HCT116 (cell line): ENCODE data around the gene PKP1. TPM values are rescaled to one million over a fixed set of nuclear protein-coding genes. Genes with fewer than 3 reads are reported as not detected.

Source experiments
- ATAC-seq: fragments of 200-7000 bp; cut with Tn5 transposase; 2 replicates; pipeline ENCODE4 v1.9.1; 2020; ENCODE audit warnings: mild to moderate bottlenecking, moderate library complexity
- BruUV-seq: library from RNA; stranded (reverse); fragments of 400-500 nt; replicated peaks from 2 replicates; lab custom pipeline; 2021; lab: Mats Ljungman, UMichigan
- CTCF ChIA-PET: fragments of 300-600 bp; sonication (Branson Sonifier 250); formaldehyde crosslinking; loops from one replicate; lab custom pipeline; 2021; ENCODE audit warnings: antibody characterized with exemption; lab: Charles Lee
- POLR2A ChIA-PET: fragments of 300-600, 350-600 bp; sonication (Branson Sonifier 250); formaldehyde crosslinking; loops from one replicate; lab custom pipeline; 2021; ENCODE audit warnings: antibody characterized with exemption; lab: Charles Lee
- RAD21 ChIA-PET, 2 experiments: fragments of 300-600 bp; sonication (Branson Sonifier 250); formaldehyde crosslinking; loops; one replicate each; lab custom pipeline; 2023; ENCODE audit warnings: low total read pairs in 2 of 2; ENCODE audit not compliant: uncharacterized antibody in 2 of 2, unreplicated experiment in 2 of 2, low non-redundant PET in 1 of 2; lab: Charles Lee
- DNase-seq: peaks from one replicate; pipeline ENCODE4 v3.0.0-alpha.2; 2010; ENCODE audit warnings: low read depth, low spot score
- H2AFZ ChIP-seq: fragments of 200-600 bp; shearing (Covaris generic), sonication (generic); 2 replicates; pipeline ENCODE4 v1.6.1; 2017; ENCODE audit warnings: low read depth, mixed run types, mixed read lengths, antibody characterized with exemption, low read length; ENCODE audit not compliant: poor library complexity, severe bottlenecking
- H3K27ac ChIP-seq: 2 replicates; pipeline ENCODE4 v1.5.1; 2012; ENCODE audit warnings: low read depth, low read length
- H3K27me3 ChIP-seq: fragments of 200-600 bp; sonication (generic); 2 replicates; pipeline ENCODE4 v1.6.1; 2016; ENCODE audit warnings: mixed run types, low read length, mixed read lengths; ENCODE audit not compliant: insufficient read depth
- H3K36me3 ChIP-seq, 2 experiments: fragments of 200-500 bp in 1 of 2; fragments of 200-600 bp in 1 of 2; sonication (Bioruptor generic) in 1 of 2; sonication (generic) in 1 of 2; 2 replicates each; pipeline versions ENCODE4 v1.5.1 to v1.6.1; 2014 to 2016; ENCODE audit warnings: low read length in 2 of 2, inconsistent platforms in 1 of 2, mixed read lengths in 1 of 2, mixed run types in 1 of 2; ENCODE audit not compliant: insufficient read depth in 2 of 2, control insufficient read depth in 1 of 2
- H3K4me1 ChIP-seq, 2 experiments: fragments of 200-600 bp in 1 of 2; sonication (generic) in 1 of 2; 2 replicates each; pipeline versions ENCODE4 v1.5.1 to v1.6.1; 2012 to 2017; ENCODE audit warnings: low read length in 2 of 2, inconsistent platforms in 1 of 2, mild to moderate bottlenecking in 1 of 2, mixed read lengths in 1 of 2, mixed run types in 1 of 2, moderate library complexity in 1 of 2; ENCODE audit not compliant: insufficient read depth in 2 of 2, control insufficient read depth in 1 of 2
- H3K4me2 ChIP-seq: fragments of 200-600 bp; sonication (generic); 2 replicates; pipeline ENCODE4 v1.6.1; 2017; ENCODE audit warnings: mixed run types, low read length, mixed read lengths
- H3K4me3 ChIP-seq, 2 experiments: fragments of 200-600 bp in 1 of 2; sonication (generic) in 1 of 2; replicated peaks in 1 of 2; 2 replicates each; pipeline ENCODE4 v1.5.1; 2011 to 2016; ENCODE audit warnings: low read length in 2 of 2, control low read depth in 1 of 2, low read depth in 1 of 2, mild to moderate bottlenecking in 1 of 2, mixed read lengths in 1 of 2, mixed run types in 1 of 2
- H3K79me2 ChIP-seq: fragments of 200-600 bp; sonication (generic); 2 replicates; pipeline ENCODE4 v1.6.1; 2017; ENCODE audit warnings: mild to moderate bottlenecking, mixed run types, low read length, moderate library complexity, mixed read lengths; ENCODE audit not compliant: insufficient read depth
- H3K9ac ChIP-seq: fragments of 200-600 bp; sonication (generic); 2 replicates; pipeline ENCODE4 v1.6.1; 2016; ENCODE audit warnings: low read length, mixed read lengths
- H3K9me2 ChIP-seq: fragments of 200-600 bp; sonication (generic), shearing (Covaris generic); 2 replicates; pipeline ENCODE4 v1.6.1; 2017; ENCODE audit warnings: mixed run types, mild to moderate bottlenecking, moderate library complexity; ENCODE audit not compliant: insufficient read depth
- H3K9me3 ChIP-seq, 2 experiments: fragments of 200-500 bp in 1 of 2; fragments of 200-600 bp in 1 of 2; sonication (Bioruptor generic) in 1 of 2; sonication (generic) in 1 of 2; 2 replicates each; pipeline ENCODE4 v1.6.1; 2014 to 2017; ENCODE audit warnings: low read length in 2 of 2, mixed read lengths in 2 of 2, inconsistent platforms in 1 of 2, low read depth in 1 of 2, mild to moderate bottlenecking in 1 of 2, mixed run types in 1 of 2, moderate library complexity in 1 of 2; ENCODE audit not compliant: control insufficient read depth in 1 of 2, insufficient read depth in 1 of 2
- H4K20me1 ChIP-seq: fragments of 200-600 bp; sonication (generic), shearing (Covaris generic); 2 replicates; pipeline ENCODE4 v1.6.1; 2017; ENCODE audit warnings: mixed run types, mild to moderate bottlenecking, moderate library complexity; ENCODE audit not compliant: insufficient read depth
- CBX3 ChIP-seq: IDR thresholded peaks from 2 replicates; pipeline ENCODE4 v1.6.1; 2012; ENCODE audit warnings: low read depth
- CEBPB ChIP-seq: IDR thresholded peaks from 2 replicates; pipeline ENCODE4 v1.6.1; 2012; ENCODE audit warnings: low read depth
- EGR1 ChIP-seq: IDR thresholded peaks from 2 replicates; pipeline ENCODE4 v1.6.1; 2012; ENCODE audit warnings: low read depth
- EZH2 ChIP-seq: fragments of 200-600 bp; sonication (generic); IDR thresholded peaks from 2 replicates; pipeline ENCODE4 v1.6.1; 2017; ENCODE audit warnings: antibody characterized with exemption, mixed run types
- EZH2phosphoT487 ChIP-seq: fragments of 200-600 bp; IDR thresholded peaks from 2 replicates; pipeline ENCODE4 v1.6.1; 2018; ENCODE audit warnings: antibody characterized with exemption, borderline replicate concordance
- FOSL1 ChIP-seq: IDR thresholded peaks from 2 replicates; pipeline ENCODE4 v1.6.1; 2012; ENCODE audit warnings: low read depth
- JUND ChIP-seq: IDR thresholded peaks from 2 replicates; pipeline ENCODE4 v1.6.1; 2012
- POLR2A ChIP-seq: IDR thresholded peaks from 2 replicates; pipeline ENCODE4 v1.7.0; 2011; ENCODE audit warnings: borderline replicate concordance; ENCODE audit not compliant: insufficient read depth, insufficient read length; ENCODE audit errors: extremely low read depth
- POLR2AphosphoS5 ChIP-seq: IDR thresholded peaks from 2 replicates; pipeline ENCODE4 v1.6.1; 2011; ENCODE audit warnings: mild to moderate bottlenecking, low read depth, low read length, moderate library complexity
- RAD21 ChIP-seq: IDR thresholded peaks from 2 replicates; pipeline ENCODE4 v1.6.1; 2012; ENCODE audit warnings: low read depth, mild to moderate bottlenecking
- SIN3A ChIP-seq: IDR thresholded peaks from 2 replicates; pipeline ENCODE4 v1.6.1; 2012; ENCODE audit warnings: low read depth
- SP1 ChIP-seq: IDR thresholded peaks from 2 replicates; pipeline ENCODE4 v1.6.1; 2012; ENCODE audit warnings: low read depth
- SRF ChIP-seq: IDR thresholded peaks from 2 replicates; pipeline ENCODE4 v1.6.1; 2012; ENCODE audit warnings: low read depth
- TCF7L2 ChIP-seq: IDR thresholded peaks from 2 replicates; pipeline ENCODE4 v1.7.0; 2011; ENCODE audit warnings: borderline replicate concordance, inconsistent platforms; ENCODE audit not compliant: insufficient read depth, insufficient read length; ENCODE audit errors: extremely low read depth
- YY1 ChIP-seq: IDR thresholded peaks from 2 replicates; pipeline ENCODE4 v1.6.1; 2011; ENCODE audit warnings: low read length, low read depth, moderate library complexity, mild to moderate bottlenecking; ENCODE audit not compliant: insufficient replicate concordance; ENCODE audit errors: extremely low read depth
- ZNF274 ChIP-seq: fragments of 200-500 bp; sonication (Bioruptor generic); IDR thresholded peaks from 2 replicates; pipeline ENCODE4 v1.6.1; 2014; ENCODE audit warnings: mild to moderate bottlenecking, low read depth, low read length, inconsistent platforms
- intact Hi-C: fragments of 100-400 bp; cut with micrococcal nuclease; formaldehyde crosslinking; loops from 2 replicates; pipeline ENCODE4 v1.10.0; 2022
- total RNA-seq: library from RNA; stranded (reverse); gene quantifications from one replicate; pipeline ENCODE4 v1.2.1, GENCODE V29; 2021; ENCODE audit not compliant: unreplicated experiment
- TF ChIP-seq, protein P1 (sequence below): IDR thresholded peaks from 2 replicates; pipeline ENCODE4 v1.6.1; 2012; ENCODE audit warnings: low read depth
- TF ChIP-seq, protein P2 (sequence below): IDR thresholded peaks from 2 replicates; pipeline ENCODE4 v1.6.1; 2012
- TF ChIP-seq, protein P3 (sequence below): IDR thresholded peaks from 2 replicates; pipeline ENCODE4 v1.6.1; 2011; ENCODE audit warnings: mild to moderate bottlenecking, low read length, moderate library complexity; ENCODE audit not compliant: insufficient replicate concordance; ENCODE audit errors: extremely low read depth
- TF ChIP-seq, protein P4 (sequence below): IDR thresholded peaks from 2 replicates; pipeline ENCODE4 v1.6.1; 2012

The PKP1 gene
- total RNA-seq, 1 experiment from 2014 or later, result 0.07 TPM

DNA sequence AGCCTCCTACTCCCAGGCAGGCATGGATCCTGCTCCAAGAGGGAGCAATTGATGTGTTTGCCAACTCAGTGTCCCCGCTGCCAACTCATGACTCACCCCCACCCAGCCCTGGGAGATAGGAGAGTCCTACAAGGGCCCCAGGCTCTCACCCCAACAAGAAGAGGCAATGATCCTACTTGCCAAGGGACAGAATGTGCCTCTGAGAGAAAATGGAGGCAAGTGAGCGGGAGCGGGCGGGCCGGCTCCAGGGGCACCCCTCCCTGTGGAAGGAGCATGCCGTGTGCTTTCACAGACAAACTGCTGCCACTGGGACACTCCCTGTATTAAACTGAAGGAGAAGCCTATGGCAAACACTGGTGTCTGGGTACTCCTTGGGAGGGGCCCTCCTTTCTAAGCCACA is 16.7 kb downstream of the PKP1 start (continued):
- TF ChIP-seq TCF7L2 (no peak), SIN3A (no peak)
- TF ChIP-seq, all 23 proteins: peak for 5

DNA sequence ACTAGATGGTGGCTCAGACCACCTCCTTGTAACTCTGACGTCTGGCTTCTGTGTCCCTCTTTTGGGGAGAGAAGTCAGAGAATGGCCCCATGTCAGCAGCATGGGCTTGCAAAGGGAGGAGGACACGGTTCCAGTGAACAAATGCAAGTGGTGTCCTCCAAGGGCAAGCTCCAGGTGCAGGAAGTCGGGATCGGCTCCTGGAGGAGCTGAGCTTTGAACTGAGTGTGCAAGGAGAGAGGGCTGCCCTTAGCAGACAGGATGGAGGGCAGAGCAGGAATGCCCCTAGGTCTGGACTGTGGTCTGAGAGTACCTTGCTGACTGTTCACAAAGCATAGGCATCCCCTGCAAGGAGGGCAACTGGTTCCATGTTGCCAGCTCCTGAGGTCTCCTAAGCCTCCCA is 17.3 kb downstream of the PKP1 start:
- Histone ChIP-seq H3K4me3 (no peak overlapping the region), H3K27me3 (no peaks in the 10 kb centered on the region), H3K9ac (no peak overlapping the region), H3K9me2 (no peaks in the 10 kb centered on the region), H3K27ac (no peak overlapping the region), H4K20me1 (no peaks in the 10 kb centered on the region), H3K9me3 (no peaks in the 10 kb centered on the region), H3K4me1 (peaks cover 15 to 39% of the 10 kb centered on the region in 2 experiments), H3K79me2 (no peaks in the 10 kb centered on the region), H2AFZ (no peak overlapping the region), H3K4me2 (no peak overlapping the region), H3K36me3 (no peaks in the 10 kb centered on the region)
- TF ChIP-seq EZH2 (no peak), POLR2AphosphoS5 (no peak), EGR1 (no peak), CBX3 (no peak), YY1 (no peak), SIN3A (no peak), SRF (no peak), EZH2phosphoT487 (no peak), JUND (no peak), CEBPB (no peak), SP1 (no peak), POLR2A (no peak), ZNF274 (no peak), FOSL1 (no peak), RAD21 (no peak)
- TF ChIP-seq, protein P1, sequence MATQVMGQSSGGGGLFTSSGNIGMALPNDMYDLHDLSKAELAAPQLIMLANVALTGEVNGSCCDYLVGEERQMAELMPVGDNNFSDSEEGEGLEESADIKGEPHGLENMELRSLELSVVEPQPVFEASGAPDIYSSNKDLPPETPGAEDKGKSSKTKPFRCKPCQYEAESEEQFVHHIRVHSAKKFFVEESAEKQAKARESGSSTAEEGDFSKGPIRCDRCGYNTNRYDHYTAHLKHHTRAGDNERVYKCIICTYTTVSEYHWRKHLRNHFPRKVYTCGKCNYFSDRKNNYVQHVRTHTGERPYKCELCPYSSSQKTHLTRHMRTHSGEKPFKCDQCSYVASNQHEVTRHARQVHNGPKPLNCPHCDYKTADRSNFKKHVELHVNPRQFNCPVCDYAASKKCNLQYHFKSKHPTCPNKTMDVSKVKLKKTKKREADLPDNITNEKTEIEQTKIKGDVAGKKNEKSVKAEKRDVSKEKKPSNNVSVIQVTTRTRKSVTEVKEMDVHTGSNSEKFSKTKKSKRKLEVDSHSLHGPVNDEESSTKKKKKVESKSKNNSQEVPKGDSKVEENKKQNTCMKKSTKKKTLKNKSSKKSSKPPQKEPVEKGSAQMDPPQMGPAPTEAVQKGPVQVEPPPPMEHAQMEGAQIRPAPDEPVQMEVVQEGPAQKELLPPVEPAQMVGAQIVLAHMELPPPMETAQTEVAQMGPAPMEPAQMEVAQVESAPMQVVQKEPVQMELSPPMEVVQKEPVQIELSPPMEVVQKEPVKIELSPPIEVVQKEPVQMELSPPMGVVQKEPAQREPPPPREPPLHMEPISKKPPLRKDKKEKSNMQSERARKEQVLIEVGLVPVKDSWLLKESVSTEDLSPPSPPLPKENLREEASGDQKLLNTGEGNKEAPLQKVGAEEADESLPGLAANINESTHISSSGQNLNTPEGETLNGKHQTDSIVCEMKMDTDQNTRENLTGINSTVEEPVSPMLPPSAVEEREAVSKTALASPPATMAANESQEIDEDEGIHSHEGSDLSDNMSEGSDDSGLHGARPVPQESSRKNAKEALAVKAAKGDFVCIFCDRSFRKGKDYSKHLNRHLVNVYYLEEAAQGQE, result no peak
- TF ChIP-seq, protein P2, sequence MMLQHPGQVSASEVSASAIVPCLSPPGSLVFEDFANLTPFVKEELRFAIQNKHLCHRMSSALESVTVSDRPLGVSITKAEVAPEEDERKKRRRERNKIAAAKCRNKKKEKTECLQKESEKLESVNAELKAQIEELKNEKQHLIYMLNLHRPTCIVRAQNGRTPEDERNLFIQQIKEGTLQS, result no peak
- TF ChIP-seq, protein P3, sequence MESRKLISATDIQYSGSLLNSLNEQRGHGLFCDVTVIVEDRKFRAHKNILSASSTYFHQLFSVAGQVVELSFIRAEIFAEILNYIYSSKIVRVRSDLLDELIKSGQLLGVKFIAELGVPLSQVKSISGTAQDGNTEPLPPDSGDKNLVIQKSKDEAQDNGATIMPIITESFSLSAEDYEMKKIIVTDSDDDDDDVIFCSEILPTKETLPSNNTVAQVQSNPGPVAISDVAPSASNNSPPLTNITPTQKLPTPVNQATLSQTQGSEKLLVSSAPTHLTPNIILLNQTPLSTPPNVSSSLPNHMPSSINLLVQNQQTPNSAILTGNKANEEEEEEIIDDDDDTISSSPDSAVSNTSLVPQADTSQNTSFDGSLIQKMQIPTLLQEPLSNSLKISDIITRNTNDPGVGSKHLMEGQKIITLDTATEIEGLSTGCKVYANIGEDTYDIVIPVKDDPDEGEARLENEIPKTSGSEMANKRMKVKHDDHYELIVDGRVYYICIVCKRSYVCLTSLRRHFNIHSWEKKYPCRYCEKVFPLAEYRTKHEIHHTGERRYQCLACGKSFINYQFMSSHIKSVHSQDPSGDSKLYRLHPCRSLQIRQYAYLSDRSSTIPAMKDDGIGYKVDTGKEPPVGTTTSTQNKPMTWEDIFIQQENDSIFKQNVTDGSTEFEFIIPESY, result no peak
- TF ChIP-seq, protein P4, sequence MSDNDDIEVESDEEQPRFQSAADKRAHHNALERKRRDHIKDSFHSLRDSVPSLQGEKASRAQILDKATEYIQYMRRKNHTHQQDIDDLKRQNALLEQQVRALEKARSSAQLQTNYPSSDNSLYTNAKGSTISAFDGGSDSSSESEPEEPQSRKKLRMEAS, result no peak
- BruUV-seq, result no TSS peak
- DNase-seq, result no peak
- ATAC-seq, result no peak
- ChIA-PET POLR2A (interaction anchor here (0.8 kb wide), 1 partner anchor 41 kb away, joined by 4 read pairs; no protein-coding TSS in a partner anchor), CTCF (no interaction called here), RAD21 (no interaction called here)
- intact Hi-C loops, result no loop called here
